BJ (cell line): ENCODE data around the gene TBL1X. TPM values are rescaled to one million over a fixed set of nuclear protein-coding genes. Genes with fewer than 3 reads are reported as not detected.

Source experiments
- CTCF ChIA-PET: fragments of 350-600 bp; formaldehyde crosslinking; extraction: SDS; loops from one replicate; lab custom pipeline; 2021; ENCODE audit warnings: antibody characterized with exemption, inconsistent platforms; lab: Yijun Ruan, JAX
- POLR2A ChIA-PET: fragments of 300-600 bp; sonication (Branson Sonifier 250); formaldehyde crosslinking; extraction: SDS; loops from one replicate; lab custom pipeline; 2021; ENCODE audit warnings: antibody characterized with exemption; lab: Charles Lee
- DNase-seq: peaks from one replicate; pipeline ENCODE4 v3.0.0-alpha.2; 2011; ENCODE audit warnings: low read depth
- H3K27me3 ChIP-seq: 2 replicates; pipeline ENCODE4 v1.6.0; 2011; ENCODE audit warnings: low read length; ENCODE audit not compliant: control insufficient read depth, insufficient read depth
- H3K36me3 ChIP-seq: 2 replicates; pipeline ENCODE4 v1.5.1; 2011; ENCODE audit warnings: low read length; ENCODE audit not compliant: control insufficient read depth, insufficient read depth
- H3K4me3 ChIP-seq: 2 replicates; pipeline ENCODE4 v1.5.1; 2011; ENCODE audit warnings: low read depth, mild to moderate bottlenecking, control low read depth, low read length
- CTCF ChIP-seq: IDR thresholded peaks from 2 replicates; pipeline ENCODE4 v1.5.1; 2011; ENCODE audit warnings: low read depth, mild to moderate bottlenecking, control low read depth, inconsistent platforms, low read length, moderate library complexity; ENCODE audit not compliant: insufficient read depth
- polyA plus RNA-seq: library from polyadenylated mRNA; depleted of rRNA; stranded (reverse); fragments of >200 nt; gene quantifications from 2 replicates; pipeline ENCODE4 v1.2.3, GENCODE V29; 2011

The TBL1X gene
- polyA plus RNA-seq, 1 experiment: 13.2 TPM

DNA sequence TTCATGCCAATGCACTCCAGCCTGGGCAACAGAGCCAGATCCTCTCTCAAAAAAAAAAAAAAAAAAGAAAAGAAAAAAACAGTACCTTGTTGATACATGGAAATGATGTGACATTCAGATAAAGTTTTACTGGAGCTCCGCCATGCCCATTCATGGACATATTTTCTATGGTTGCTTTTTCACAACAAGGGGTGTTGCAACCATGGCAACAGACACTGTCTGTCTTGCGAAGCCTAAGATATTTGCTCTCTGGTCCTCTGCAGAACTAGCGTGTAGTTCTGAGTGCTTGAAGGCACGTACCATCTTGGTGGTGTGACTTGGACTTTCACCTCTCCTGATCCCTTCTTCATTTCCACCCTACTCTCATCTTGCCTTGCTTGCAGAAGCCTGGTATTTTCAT lies 53.2 kb downstream of the TBL1X start:
- Histone ChIP-seq H3K36me3 (no peaks in the 10 kb centered on the region), H3K4me3 (no peak overlapping the region), H3K27me3 (no peaks in the 10 kb centered on the region)
- CTCF ChIA-PET: no interaction called here
- POLR2A ChIA-PET: no interaction called here
- no peak for DNase-seq
- no peak for TF ChIP-seq CTCF

DNA sequence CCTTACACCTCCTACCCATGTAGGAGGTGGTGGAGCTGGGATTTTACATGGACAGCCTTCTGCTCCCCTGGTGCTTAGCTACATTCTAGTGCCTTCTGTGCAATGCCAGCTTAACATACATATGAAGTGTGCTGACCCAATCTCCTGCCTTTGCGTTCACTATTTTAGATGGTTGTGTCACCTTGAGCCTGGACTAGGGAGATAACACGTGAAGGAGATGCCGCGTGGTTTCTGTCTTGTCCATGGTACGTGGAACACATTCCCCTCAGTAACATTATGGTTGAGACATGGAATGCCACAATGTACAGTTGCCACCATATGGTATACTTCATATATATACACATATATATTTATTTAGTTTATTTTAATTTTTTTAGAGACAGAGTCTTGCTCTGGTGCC lies 54.0 kb downstream of the TBL1X start:
- H3K4me3 ChIP-seq: no peak overlapping the region
- no peak for DNase-seq
- H3K27me3 ChIP-seq: no peaks in the 10 kb centered on the region
- H3K36me3 ChIP-seq: no peaks in the 10 kb centered on the region
- ChIA-PET CTCF (no interaction called here), POLR2A (no interaction called here)
- no peak for TF ChIP-seq CTCF

- no peak for TF ChIP-seq CTCF
- ChIA-PET CTCF (no interaction called here), POLR2A (no interaction called here)
- no peaks in the 10 kb centered on the region for H3K27me3 ChIP-seq
- DNase-seq: no peak
- H3K4me3 ChIP-seq: no peak overlapping the region
- H3K36me3 ChIP-seq: no peaks in the 10 kb centered on the region
These were observed 54.8 kb downstream of the TBL1X start for GRCh38 chrX:9519546-9520216.

GRCh38 chrX:9520217-9520590 lies 55.3 kb downstream of the TBL1X start:
- ChIA-PET CTCF (no interaction called here), POLR2A (no interaction called here)
- Histone ChIP-seq H3K4me3 (no peak overlapping the region), H3K36me3 (no peaks in the 10 kb centered on the region), H3K27me3 (no peaks in the 10 kb centered on the region)
- TF ChIP-seq CTCF: no peak
- DNase-seq: no peak

GRCh38 chrX:9522378-9523155 lies 57.7 kb downstream of the TBL1X start:
- TF ChIP-seq CTCF: no peak
- DNase-seq: no peak
- Histone ChIP-seq H3K27me3 (no peaks in the 10 kb centered on the region), H3K36me3 (no peaks in the 10 kb centered on the region), H3K4me3 (no peak overlapping the region)
- CTCF ChIA-PET: no interaction called here
- POLR2A ChIA-PET: interaction anchor here (0.5 kb wide), 1 partner anchor 654 kb away, joined by 4 read pairs; no protein-coding TSS in a partner anchor
